SKM-1 treated with dmso at 0.1 percent for 144 hours (cell line): ENCODE data around the gene CXCL17.
"Not testable (repeated sequence)": the region's sequence is repeated elsewhere in the genome, so short reads cannot be mapped to it uniquely, and the experiment has no call there.

Experiments used
- DNase-seq: peaks from one replicate; lab custom pipeline; 2025; ENCODE audit not compliant: unreplicated experiment; lab: John Stamatoyannopoulos, UW

CXCL17 gene, protein sequence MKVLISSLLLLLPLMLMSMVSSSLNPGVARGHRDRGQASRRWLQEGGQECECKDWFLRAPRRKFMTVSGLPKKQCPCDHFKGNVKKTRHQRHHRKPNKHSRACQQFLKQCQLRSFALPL

DNA sequence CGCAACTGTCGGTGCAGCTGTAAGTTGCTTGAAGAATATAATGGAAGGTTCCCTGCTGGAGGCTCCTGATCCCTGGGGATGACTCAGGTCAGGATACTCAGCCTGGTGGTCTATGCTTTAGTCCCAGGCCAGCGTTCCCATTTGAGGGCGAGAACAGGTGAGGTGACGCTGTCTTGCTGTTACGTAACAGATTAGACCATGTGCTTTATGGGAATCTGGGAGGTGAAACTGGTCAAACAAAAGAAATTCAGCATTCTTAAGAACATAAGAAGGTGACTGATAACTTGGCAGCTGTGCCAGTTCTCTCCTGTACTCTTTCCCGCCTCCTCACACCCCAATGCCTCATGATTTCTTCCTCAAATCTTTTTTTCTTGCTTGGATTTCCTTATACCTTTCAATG is at the start of gene CXCL17:
CXCL17 (minus strand) TSS at position 114 of the 400 bp plus-strand sequence. CDS start 114 bp downstream, outside the sequence.
- DNase-seq = no peak

- no peak for DNase-seq
Observed at GRCh38 chr19:42488783-42489521, 46.2 kb upstream of the CXCL17 start.

DNA sequence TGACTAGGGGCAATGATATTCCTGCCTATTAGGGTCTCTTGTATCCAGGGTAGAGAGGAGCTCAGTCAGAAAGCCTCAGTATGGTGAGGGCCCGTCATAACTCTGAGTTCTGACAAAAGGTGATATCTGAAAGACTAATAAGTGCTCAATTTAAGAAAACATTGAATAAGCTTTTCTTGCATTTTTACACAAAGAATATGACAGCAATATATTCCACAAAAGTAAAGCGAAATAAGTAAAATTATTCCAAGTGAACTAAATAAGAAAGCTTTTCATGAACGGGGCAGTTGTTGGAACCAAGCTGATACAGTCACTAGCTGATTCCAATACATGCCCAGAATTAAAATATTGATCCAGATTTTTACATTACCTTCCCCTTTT is 45.0 kb upstream of the CXCL17 start:
- no peak for DNase-seq

- DNase-seq = no peak
Observed at GRCh38 chr19:42487032-42487797, 44.5 kb upstream of the CXCL17 start.

GRCh38 chr19:42485036-42485435 is 42.3 kb upstream of the CXCL17 start:
- not testable (repeated sequence) for DNase-seq

- DNase-seq = peak; percentile 21
Observed at GRCh38 chr19:42480335-42481095, 37.8 kb upstream of the CXCL17 start.

DNA sequence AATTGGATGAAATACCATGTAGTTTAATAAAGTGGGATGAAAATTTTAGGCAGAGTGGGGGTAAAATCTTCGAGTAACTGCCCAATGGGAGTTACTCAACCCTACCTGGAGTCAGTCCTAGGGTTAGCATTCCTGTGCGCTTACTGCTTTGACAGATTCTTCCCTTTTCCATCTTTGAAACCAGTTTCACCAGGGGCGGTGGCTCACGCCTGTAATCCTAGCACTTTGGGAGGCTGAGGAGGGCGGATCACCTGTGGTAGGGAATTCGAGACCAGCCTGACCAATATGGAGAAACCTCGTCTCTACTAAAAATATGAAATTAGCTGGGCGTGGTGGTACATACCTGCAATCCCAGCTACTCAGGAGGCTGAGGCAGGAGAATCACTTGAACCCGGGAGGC is 37.0 kb upstream of the CXCL17 start:
- DNase-seq = no peak

- DNase-seq = no peak
Observed at GRCh38 chr19:42478765-42479311, 36.1 kb upstream of the CXCL17 start.

DNA sequence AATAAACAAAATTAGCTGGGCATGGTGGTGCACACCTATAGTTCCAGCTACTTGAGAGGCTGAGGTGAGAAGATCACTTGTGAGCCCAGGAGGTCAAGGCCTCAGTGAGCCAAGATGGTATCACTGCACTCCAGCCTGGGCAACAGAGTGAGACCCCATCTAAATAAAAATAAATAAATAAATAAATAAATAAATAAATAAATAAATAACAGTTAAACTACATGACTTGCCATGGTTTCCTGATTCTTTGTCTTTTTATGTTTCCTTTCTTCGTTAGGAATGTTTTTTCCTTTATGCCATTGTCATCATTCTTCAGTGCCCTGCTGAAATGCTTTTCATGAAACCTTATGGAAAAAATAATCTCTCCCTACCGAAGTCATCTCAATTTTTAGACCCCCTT is 35.2 kb upstream of the CXCL17 start:
- no peak for DNase-seq

DNA sequence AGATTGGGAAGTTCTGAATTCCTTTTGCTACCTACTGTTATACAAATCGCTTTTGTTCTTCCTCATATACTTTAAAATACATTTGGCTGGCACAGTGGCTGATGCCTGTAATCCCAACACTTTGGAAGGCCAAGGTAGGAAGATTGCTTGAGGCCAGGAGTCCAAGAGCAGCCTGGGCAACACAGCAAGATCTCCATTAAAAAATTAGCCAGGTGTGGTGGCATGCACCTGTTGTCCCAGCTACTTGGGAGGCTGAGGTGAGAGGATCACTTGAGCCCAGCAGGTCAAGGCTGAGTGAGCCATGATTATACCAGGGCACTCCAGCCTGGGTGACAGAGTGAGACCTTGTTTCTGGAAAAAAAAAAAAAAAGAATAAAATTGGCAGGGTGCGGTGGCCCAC is 34.4 kb upstream of the CXCL17 start:
- no peak for DNase-seq

- no peak for DNase-seq
Observed at GRCh38 chr19:42475366-42475765, 32.6 kb upstream of the CXCL17 start.

- DNase-seq = no peak
Observed at GRCh38 chr19:42474743-42475142, 32.0 kb upstream of the CXCL17 start.

- DNase-seq = no peak
Observed at GRCh38 chr19:42473686-42474085, 30.9 kb upstream of the CXCL17 start.

GRCh38 chr19:42472402-42473147 is 29.8 kb upstream of the CXCL17 start:
- DNase-seq = no peak

- DNase-seq = no peak
Observed at GRCh38 chr19:42471554-42472249, 29.0 kb upstream of the CXCL17 start.

- no peak for DNase-seq
Observed at GRCh38 chr19:42469311-42470235, 26.8 kb upstream of the CXCL17 start.

GRCh38 chr19:42468273-42468796 is 25.6 kb upstream of the CXCL17 start:
- no peak for DNase-seq

- DNase-seq = no peak
Observed at GRCh38 chr19:42467183-42467760, 24.5 kb upstream of the CXCL17 start.
